Activated CD4-positive, alpha-beta T cell treated with anti-CD3 and anti-CD28 coated beads, Interleukin-2, amount 50 U/mL, for 1 hour (primary cell): ENCODE data around the gene PTEN.
"Not testable (repeated sequence)": the region's sequence is repeated elsewhere in the genome, so short reads cannot be mapped to it uniquely, and the experiment has no call there.

ENCODE experiments used
- DNase-seq: peaks from one replicate; pipeline ENCODE4 v3.0.0-alpha.2; 2020

Gene PTEN

DNA sequence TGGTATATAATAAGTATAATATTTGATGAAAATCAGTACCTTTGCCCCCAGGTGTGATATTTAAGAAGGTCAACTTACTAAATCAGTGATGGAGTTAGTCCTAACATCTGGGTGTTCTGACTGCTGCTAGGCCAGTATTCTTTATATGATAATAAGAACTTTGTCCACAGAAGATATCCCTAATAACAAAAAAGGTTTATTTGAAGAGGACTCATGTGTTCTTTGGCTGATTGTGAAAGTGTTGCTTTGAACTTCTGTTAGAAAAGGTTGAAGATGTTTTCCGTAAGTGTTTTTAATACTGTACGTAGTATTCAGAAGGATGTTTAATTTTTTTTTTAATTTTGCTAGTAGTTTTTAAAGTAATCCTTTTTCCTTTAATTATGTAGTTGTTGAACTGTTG is 10.2 kb downstream of the PTEN start:
- no peak for DNase-seq

DNA sequence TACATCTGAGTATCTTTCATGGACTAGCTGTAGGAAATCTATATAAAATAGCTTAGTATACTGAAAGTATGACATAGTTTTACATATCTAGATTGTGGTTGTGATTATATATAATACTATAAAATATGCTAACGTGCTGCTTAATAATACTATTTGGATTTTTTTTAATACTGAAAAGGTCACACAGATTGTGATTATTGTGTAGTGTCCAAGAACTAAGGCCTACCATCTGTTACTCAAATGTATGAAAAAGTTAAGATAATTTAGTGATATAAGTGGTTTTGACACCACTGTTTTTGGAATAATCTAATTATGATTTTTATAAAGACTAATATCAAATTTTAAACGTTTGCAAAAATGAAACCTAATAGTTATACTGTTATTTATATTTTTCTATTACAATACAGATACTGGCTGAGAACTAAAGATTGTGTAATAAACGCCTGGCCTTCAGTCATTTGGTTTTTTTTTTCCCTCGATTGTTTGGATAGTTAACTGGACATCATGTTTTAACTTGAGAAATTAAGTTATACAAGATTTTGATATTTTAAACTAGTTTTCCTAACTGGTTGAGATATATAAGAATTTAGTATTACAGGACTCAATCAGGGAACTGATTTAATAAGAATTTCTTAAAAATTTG is 12.6 kb downstream of the PTEN start:
- DNase-seq, result no peak

DNA sequence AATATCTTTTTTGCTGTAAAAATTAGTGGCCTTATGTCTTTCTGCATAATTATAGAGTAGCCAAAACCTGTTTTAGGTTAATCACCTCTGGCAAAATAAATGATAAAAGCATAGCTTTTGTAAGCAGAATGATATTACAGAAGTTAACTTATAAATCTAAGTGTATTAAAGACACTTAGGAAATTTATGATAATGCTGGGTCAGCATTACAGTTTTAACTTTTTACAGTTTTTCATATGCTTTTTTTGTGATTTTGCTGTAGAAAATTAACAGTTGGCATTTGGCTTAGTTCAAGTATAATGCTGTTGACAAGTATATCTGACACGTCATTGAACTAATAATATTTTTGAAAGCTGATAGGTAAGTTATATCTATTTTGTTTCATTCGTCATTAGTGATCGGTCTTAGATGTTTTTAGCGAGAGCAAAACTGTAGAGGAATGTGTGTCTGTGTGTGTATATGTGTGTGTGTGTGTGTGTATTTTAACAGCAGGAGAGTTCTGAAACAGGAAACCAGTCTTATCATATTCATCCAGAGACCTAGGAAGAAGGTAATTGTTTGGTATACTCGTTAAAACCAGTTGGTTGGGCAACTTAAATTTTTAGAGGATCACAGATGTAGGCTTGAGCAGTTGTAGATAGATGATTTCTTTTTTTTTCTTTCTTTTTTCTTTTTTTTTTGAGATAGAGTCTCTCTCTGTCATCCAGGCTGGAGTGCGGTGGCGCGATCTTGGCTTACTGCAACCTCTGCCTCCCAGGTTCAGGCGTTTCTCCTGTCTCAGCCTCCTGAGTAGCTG is 15.4 kb downstream of the PTEN start:
- no peak for DNase-seq

DNA sequence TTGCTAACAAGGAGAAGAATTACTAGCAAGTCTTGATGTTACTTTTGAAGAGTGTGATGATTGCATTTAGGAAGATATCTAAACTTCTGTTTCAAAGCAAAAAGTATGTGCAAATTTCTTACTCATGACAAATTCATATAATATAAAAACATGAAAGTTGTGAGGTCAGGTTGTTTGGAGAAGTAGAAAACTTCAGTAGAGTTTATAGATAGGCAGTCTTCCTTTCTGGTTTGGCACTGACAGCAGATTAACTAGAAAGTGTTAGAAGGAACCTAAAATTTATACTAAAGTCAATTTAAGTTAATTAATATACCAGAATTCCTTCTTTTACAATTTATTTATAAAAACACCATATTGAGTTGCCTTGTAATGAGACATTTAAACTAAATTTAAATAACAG is 16.9 kb downstream of the PTEN start:
- no peak for DNase-seq

DNA sequence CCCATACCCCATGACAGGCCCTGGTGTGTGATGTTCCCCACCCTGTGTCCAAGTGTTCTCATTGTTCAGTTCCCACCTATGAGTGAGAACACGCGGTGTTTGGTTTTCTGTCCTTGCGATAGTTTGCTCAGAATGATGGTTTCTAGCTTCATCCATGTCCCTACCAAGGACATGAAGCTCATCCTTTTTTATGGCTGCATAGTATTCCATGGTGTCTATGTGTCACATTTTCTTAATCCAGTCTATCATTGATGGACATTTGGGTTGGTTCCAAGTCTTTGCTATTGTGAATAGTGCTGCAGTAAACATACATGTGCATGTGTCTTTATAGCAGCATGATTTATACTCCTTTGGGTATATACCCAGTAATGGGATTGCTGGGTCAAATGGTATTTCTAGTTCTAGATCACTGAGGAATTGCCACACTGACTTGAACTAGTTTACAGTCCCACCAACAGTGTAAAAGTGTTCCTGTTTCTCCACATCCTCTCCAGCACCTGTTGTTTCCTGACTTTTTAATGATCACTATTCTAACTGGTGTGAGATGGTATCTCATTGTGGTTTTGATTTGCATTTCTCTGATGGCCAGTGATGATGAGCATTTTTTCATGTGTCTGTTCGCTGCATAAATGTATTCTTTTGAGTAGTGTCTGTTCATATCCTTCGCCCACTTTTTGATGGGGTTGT is 18.1 kb downstream of the PTEN start:
- DNase-seq, result not testable (repeated sequence)

DNA sequence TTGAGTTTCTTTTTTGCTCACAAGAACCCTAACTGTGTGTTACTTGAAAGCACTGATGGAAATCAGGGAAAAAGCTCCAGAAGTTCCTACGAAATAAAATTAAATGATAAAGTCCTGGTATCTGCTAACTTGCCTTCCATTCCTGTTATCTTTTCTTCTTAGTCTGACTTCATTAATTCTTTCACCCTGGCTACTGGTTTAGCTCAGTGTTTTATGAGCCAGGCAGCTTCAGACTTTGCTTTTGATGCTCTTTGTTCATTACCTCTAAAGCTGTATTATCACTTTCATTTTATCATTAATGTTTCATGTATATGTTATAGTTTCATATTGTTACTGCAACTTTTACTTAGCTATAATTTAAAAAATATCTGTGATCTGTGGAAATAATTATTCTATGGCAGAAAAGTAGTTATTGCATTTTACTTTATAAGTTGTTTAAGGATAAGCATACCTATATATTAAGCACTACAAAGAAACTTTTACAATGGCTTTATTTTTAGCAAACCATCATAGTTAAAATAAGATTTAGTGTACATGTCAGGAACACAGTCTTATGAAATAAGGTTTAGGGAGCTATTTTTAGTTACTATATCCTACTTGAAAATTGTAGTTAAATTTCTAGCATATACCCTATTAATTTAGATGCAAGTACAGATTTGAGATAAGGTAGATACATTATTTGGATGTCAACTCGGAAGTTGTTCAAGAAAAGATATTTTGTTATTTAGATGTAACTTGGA is 19.3 kb downstream of the PTEN start:
- no peak for DNase-seq

DNA sequence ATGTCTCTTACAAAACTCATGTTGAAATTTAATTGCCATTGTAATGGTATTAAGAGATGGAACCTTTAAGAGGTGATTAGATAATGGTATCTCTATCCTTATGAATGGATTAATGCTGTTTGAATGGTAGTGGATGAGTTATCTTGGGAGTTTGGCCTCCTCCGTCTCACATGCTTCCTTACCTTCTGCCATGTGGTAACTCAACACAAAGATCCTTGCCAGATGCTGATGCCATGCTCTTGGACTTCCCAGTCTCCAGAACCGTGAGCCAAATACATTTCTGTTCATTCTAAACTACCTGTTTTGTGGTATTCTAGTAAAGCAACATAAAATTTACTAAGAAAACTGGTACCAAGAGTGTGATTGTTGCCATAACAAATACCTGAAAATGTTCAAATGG is 23.2 kb downstream of the PTEN start:
- no peak for DNase-seq

DNA sequence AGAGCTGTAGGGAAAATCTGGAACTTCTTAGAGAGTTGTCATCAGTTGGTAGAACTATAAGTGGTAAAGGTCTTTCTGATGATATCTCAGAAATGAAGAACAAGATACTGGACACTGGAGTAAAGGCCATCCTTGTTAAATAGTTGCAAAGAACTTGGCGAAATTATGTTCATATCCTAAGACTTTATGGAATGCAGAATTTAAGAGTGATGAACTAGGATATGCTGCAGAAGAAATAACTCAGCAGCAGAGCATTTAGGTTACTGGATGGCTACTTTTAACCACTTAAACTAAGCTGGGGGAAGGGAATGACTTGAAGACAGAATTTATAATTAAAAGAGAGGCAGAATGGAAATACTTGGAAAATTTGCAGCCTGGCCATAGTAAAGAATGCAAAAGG is 23.7 kb downstream of the PTEN start:
- no peak for DNase-seq

DNA sequence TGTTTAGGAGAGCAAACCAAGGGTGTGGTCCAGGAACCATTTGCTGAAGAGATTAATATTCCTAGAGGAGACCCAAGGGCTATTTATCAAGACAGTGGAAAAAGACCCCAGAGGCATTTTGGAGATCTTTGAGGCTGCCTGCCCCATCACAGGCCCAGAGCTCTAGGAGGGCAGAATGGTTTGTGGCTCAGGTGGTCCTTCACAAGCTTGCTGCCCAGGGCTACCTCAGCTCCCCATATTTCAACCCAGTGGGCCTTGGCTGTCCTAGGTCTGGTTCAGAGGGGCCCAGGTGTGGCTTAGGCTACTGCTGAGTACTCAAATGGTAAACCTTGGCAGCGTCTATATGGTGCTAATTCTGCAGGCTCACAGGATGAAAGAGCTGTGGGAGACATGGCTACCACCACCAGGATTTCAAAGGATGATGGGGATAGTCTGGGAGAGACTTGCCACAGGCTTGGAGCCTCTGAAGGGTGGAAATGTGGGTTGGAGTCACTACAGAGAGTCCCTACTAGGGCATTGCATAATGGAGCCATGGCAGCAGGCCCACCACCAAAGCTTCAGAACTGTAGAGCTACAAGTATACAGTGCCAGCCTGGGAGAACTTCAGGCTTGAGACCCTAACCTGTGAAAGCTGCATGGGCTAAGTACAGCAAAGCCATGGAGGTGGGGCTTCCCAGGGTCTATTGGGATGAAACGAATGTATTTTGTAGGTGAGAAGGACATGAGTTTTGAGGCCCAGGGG is 24.3 kb downstream of the PTEN start:
- DNase-seq, result no peak

DNA sequence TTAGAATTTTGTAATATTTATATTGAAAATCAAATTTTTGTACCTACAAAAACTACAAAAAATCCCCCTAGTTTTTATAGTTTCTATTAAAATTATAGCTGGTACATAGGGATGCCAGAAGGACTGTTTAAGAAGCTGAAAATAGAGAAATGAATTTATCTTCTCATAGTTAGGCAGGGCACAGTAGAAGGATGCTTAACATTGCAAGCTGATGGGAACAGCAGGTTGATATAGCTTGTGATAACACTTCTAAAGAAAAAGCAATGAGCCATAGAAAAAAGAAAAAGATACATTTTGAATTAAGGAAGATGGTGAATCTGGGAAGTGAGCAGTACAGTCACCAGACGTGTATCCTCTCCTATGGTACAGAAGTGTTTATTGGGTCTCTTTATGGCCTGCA is 32.0 kb downstream of the PTEN start:
- DNase-seq, result no peak

DNA sequence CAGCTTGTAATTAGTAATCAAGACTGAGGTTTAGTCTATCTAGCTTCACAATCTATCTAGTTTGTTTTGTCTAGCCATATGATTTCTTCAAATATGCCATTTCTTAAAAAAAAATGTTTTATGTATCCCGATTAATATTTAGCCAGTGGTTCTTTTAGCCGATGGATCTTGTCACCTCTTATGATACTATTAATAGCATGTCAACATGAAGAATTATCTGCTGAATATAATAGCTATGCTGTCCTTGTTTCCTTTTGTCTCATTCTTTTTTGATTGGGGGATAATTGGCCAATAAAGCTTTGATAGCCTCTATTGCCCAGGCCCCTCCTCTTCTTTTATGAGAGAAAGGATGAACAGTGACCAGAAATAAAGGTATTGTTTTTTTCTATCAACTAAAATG is 32.8 kb downstream of the PTEN start:
- no peak for DNase-seq

DNA sequence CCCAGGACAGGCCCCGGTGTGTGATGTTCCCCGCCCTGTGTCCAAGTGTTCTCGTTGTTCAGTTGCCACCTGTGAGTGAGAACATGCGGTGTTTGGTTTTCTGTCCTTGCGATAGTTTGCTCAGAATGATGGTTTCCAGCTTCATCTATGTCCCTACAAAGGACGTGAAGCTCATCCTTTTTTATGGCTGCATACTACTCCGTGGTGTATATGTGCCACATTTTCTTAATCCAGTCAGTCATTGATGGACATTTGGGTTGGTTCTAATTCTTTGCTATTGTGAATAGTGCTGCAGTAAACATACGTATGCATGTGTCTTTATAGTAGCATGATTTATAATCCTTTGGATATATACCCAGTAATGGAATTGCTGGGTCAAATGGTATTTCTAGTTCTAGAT is 34.5 kb downstream of the PTEN start:
- not testable (repeated sequence) for DNase-seq

DNA sequence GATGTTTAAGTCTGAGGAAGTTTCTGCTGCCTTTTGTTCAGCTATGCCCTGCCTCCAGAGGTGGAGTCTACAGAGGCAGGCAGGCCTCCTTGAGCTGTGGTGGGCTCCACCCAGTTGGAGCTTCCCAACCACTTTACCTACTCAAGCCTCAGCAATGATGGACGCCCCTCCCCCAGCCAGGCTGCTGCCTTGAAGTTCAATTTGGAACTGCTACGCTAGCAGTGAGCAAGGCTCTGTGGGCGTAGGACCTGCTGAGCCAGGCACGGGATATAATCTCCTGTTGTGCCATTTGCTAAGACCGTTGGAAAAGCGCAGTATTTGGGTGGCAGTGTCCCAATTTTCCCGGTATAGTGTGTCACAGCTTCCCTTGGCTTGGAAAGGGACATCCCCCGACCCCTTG is 40.0 kb downstream of the PTEN start:
- DNase-seq, result not testable (repeated sequence)

DNA sequence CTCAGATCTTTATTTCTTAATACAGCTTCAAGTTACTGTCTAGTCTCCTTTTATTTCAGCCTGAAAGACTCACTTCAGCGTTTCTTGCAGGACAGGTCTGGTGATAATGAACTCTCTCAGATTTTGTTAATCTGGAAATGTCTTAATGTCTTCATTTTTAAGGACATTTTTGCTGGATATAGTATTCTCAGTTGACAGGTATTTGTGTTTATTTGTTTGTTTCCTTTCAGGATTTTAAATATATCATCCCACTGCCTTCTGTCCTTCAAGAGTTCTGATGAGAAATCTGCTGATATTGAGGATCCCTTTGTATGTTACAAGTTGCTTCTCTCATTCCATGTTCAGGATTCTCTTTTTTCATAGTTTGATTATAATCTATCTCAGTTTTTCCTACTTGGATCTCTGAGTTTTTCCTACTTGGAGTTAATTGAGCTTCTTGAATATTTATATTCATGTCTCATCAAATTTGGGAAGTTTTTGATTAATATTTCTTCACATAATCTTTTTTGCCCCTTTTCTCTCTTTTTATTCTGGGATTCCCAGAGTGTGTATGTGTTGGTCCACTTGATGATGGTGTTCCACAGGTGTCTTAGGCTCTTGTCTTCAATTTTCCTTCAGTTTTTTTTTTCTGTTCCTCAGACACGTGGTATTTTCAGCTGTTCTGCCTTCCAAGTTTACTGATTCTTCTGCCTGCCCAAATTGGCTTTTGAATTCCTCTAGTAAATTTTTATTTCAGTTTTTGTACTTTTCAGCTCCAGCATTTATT is 49.9 kb downstream of the PTEN start:
- no peak for DNase-seq

DNA sequence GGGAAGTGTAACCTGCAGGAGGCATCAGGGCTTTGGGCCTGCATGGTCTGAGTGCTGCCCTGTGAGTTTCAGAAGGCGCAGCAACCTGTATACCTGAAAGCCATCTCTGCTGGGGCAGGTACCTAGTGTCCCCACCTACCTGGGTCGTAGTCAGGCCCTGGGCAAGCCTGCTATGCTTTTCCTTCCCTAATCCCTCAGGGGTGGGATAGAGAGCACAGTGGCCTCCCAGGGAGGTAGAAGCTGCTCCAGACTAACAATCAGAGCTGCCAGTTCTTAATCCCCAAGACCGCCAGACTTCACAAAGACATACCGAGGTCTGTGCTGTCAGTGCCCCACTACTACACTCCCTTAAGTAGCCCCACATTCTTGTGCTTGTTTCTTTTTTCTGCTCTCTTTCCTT is 52.0 kb downstream of the PTEN start:
- no peak for DNase-seq

DNA sequence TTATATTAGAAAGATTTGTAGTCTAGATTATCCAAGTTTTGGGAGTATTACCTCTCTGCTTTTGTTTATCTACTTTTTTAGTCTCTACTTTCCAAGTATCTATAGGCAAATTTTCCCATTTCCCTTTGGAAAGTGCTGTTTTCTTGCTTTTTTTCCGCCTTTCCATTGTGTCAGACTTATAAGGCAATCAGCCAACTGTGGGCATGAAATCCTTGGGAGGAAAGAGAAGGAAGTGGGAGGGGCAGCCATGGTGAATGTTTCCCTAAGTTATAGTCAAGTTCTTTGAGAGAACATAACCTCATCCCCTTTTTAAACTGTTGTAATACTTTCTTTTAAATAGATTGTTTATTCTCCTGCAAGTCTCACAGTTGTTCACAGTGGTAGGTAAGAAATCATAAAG is 52.6 kb downstream of the PTEN start:
- no peak for DNase-seq

DNA sequence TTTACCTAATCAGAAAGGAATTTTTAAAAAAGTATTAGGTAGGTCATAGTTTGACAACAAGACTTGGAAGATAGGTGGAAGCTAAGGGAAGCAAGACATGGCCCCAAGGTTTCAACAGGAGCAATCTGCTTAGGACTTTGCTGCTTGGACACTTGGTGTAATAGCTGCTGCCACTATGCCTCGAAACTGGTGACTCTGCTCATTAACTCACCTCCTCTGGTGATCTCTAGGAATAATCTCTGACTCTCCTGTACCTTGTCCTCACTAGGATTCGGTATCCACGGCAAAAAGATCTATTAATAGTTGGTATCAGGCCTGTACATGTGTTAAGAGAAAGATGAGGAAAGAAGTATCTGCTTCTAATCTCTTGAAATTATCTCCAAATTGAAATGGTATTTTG is 53.1 kb downstream of the PTEN start:
- no peak for DNase-seq

DNA sequence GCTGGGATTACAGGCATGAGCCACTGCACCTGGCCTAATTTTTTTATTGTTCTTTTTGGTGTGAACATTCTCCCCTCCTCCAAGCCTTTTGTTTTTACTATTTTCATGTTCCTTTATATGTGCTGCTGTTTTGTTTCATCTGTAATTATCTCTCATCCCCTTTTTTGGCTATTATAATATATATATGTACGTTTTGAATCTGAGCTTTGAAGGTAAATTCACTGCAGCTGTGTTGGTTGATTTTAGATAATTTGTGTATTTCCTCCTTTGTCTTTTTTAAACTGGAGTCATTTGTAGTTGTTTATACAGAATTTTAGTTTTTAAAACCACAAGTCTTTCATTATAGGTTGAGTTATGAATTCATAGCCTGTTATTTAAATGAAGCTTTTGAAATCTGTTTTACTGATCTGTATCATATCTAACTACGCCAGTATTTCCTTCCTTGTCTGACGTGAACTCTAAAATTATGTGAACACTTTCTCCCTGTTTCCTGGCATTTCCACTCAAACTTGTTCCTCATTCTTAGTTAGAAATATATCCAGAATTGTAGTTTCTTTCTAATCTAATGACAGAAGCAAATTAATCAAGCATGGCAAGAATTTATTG is 54.9 kb downstream of the PTEN start:
- no peak for DNase-seq

DNA sequence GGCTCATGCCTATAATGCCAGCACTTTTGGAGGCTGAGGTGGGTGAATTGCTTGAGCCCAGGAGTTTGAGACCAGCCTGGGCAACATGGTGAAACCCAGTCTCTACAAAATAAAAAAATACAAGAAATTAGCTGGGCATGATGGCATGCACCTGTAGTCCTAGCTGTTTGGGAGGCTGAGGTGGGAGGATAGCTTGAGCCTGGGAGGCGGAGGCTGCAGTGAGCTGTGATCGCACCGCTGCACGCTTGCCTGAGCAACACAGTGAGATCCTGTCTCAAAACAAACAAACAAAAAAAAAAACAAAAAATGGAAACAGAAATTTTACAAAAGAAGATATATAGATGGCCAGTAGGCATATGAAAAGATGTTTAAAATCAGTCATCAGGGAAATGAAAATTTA is 57.1 kb downstream of the PTEN start:
- DNase-seq, result no peak

DNA sequence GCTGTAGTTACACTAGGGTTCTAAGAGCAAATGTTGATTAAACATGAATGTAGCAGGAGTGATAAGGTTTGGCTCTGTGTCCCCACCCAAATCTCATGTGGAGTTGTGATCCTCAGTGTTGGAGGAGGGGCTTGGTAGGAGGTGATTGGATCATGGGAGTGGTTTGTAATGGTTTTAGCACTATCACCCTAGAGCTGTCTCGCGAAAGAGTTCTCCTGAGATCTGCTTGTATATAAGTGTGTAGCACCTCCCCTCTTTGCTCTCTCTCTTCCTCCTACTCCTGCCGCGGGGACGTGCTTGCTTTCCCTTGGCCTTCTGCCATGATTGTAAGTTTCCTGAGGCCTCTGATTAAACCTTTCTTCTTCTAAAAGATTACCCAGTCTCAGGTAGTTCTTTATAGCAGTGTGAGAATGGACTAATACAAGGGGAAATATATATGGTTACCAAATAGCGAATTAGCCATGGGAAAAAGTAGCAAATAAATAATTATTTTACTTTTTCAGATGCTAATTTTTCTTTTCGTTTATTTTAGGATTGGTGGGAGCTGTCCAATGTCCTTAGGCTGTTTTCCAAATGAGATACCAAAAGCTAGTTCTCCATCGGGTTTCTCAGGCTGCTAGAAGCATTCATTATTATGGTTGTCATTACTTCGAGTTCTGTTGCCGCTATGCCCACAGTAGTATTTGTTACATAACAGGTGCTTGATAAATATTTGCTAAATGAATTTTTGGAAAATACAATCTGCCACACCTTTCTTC is 58.7 kb downstream of the PTEN start:
- no peak for DNase-seq

DNA sequence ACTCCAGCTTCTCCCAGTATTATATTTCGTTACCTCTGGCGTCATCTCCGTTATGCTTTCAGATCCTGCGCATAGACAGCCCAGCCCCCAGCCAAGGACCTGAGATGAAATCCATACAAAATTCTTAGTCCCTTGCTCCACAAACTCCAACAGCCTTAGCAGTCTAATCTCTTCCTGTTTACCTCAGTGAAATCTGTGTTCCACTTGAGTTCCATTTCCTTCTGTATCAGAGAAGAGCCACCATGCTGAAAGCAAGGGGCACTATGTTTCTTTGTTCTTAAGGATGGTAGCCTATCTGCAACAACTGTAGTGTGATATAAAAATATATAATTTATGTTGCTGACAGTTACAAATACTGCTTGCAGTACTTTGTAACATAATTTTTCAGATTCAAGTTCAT is 59.8 kb downstream of the PTEN start:
- no peak for DNase-seq
